ENCODE results near the gene KAT8. TPM values are rescaled to one million over a fixed set of nuclear protein-coding genes. Genes with fewer than 3 reads are reported as not detected.
A peak's percentile ranks its signal among the peaks of the same experiment; 100 is the strongest.

KAT8 gene
- total and polyA plus RNA-seq, 9 of the 15 experiments (the other 6 are each of a cell fraction or from before 2014, with no cell fraction given): 10.0 to 98.5 (median 76.4) TPM

GRCh38 chr16:31071861-31072260 lies 45.6 kb upstream of the KAT8 start (continued):
- no peak for TF ChIP-seq REST (IDR thresholded peaks at IDR 0.05; ENCODE audit: borderline replicate concordance)
- no peak for TF ChIP-seq REST (CRISPR knock-in tag; IDR thresholded peaks at IDR 0.05; ENCODE audit: low read depth)
- 0 out of 2 replicates have a peak, but pooled peaks have one; percentile 13 for TF ChIP-seq GABPB1 (CRISPR knock-in tag; IDR thresholded peaks at IDR 0.05)
- peak; percentile 10; the same call in 1 of the 2 replicates for TF ChIP-seq HMBOX1 (IDR thresholded peaks at IDR 0.05)
- no peak for TF ChIP-seq ZNF589 (CRISPR knock-in tag; IDR thresholded peaks at IDR 0.05; ENCODE audit: low read depth)
- TF ChIP-seq CREM (IDR thresholded peaks at IDR 0.05; ENCODE audit: low read depth): peak; percentile 67
- TF ChIP-seq NCOA6 (IDR thresholded peaks at IDR 0.05): no peak
- TF ChIP-seq CREB1 (IDR thresholded peaks at IDR 0.05): peak; percentile 55
- no peak for TF ChIP-seq CREB1 (CRISPR knock-in tag; IDR thresholded peaks at IDR 0.05)
- TF ChIP-seq ATF7 (IDR thresholded peaks at IDR 0.05): peak; percentile 91
- TF ChIP-seq ATF1 (CRISPR knock-in tag; IDR thresholded peaks at IDR 0.05): no peak
- peak; percentile 4; the same call in 1 of the 2 replicates for TF ChIP-seq ATF1 (tag; IDR thresholded peaks at IDR 0.05)
- no peak for TF ChIP-seq RFX1 (IDR thresholded peaks at IDR 0.05)
- TF ChIP-seq, protein P1, sequence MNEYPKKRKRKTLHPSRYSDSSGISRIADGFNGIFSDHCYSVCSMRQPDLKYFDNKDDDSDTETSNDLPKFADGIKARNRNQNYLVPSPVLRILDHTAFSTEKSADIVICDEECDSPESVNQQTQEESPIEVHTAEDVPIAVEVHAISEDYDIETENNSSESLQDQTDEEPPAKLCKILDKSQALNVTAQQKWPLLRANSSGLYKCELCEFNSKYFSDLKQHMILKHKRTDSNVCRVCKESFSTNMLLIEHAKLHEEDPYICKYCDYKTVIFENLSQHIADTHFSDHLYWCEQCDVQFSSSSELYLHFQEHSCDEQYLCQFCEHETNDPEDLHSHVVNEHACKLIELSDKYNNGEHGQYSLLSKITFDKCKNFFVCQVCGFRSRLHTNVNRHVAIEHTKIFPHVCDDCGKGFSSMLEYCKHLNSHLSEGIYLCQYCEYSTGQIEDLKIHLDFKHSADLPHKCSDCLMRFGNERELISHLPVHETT (CRISPR knock-in tag; conservative IDR thresholded peaks at IDR 0.05 in 1 of 2, IDR thresholded peaks at IDR 0.05 in 1 of 2): no peak
- TF ChIP-seq LCOR (CRISPR knock-in tag; IDR thresholded peaks at IDR 0.05): no peak
- no peak for TF ChIP-seq MBD2 (IDR thresholded peaks at IDR 0.05; ENCODE audit: borderline replicate concordance, low read depth)
